HG03571 (cell line): ENCODE results near the gene LARP1B.
"Not testable (repeated sequence)": the region's sequence is repeated elsewhere in the genome, so short reads cannot be mapped to it uniquely, and the experiment has no call there.

Experiments used
- ATAC-seq: cut with Tn5 transposase; IDR thresholded peaks from one replicate; pipeline ENCODE4 v1.9.1; 2021; ENCODE audit not compliant: unreplicated experiment

The LARP1B gene

DNA sequence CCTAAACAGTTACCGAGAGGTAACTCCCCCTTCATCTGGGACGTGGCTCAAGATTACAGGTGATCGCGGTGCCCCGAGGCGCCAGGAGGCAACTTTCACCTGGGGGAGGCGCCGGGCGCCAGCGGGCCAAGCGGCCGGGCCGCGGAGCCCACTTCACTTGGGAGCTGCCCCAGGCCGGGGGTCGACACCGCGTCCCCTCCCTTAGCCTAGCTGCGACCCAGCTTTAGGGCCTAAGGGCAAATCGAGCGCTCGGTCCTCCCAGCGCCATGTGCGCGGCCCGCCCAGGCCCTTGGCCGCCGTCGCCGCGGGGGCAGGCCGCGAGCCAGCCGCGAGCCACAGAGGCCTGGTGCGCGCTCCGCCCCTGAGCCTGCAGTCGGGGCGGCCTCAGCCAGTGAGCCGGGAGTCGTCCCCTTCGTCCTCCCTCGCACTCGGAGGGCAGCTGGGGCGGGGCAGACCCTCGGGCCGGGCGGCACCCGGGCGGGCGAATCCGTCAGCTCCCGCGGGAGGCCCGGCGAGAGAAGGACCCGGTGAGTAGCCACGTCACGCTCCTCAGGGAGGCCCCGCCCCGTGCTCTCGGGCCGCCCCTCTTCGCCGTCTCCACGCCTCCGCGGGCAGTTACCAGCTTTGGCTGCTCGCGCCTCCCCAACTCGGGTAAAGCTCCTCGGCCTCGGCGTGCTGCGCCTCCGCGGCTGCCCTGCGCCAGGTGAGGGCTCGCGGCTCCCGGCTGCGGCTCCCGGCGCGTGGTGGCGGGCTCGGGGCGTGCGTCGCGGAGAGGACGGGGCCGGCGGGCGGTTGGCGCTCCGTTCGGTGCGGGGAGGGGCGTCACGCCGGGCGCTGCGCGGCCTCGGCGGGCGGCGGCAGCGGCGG lies at the start of gene LARP1B:
Gene LARP1B (plus strand): TSS at position 614 of the 867 bp plus-strand sequence. CDS start 13,640 bp downstream, outside the sequence.
- ATAC-seq = peak; percentile 92

DNA sequence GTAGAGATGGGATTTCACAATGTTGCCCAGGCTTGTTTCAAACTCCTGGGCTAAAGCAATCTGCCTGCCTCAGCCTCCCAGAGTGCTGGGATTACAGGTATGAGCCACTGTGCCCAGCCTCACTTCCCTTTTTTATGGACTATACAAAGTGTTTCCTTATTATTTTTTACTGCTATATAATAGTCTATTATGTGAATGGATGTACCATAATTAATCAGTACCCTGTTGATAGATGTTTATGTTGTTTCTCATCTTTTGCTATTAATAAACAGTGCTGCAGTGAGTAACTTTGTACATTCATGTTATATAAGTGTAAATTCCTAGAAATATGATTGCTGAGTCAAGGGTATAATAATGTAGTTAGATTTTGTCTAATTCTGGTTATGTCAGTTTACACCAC lies 35.8 kb upstream of the LARP1B start:
- no peak for ATAC-seq

DNA sequence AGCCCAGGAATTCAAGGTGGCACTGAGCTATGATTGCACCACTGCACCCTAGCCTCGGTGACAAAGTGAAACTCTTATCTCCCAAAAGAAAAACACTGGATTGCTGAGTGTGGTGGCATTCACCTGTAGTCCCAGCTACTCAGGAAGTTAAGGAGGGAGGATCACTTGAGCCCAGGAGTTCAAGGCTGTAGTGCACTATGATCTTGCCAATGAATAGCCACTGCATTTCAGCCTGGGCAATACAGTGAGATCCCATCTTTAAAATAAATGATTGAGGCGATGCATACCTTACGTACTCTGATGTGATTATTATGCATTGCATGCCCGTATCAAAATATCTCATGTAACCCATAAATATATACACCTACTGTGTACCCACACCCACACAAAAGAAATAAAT lies 31.2 kb upstream of the LARP1B start:
- no peak for ATAC-seq

- no peak for ATAC-seq
Measured at GRCh38 chr4:128031756-128032384, 29.2 kb upstream of the LARP1B start.

- no peak for ATAC-seq
Measured at GRCh38 chr4:128039568-128039967, 21.5 kb upstream of the LARP1B start.

DNA sequence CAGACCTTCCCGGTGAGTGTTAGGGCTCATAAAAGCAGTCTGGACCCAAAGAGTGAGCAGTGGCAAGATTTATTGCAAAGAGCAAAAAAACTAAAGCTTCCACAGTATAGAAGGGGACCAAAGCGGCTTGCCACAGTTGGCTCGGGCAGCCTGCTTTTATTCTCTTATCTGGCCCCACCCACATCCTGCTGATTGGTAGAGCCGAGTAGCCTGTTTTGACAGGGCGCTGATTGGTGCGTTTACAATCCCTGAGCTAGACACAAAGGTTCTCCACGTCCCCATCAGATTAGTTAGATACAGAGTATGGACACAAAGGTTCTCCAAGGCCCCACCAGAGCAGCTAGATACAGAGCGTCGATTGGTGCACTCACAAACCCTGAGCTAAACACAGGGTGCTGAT lies 14.1 kb upstream of the LARP1B start:
- not testable (repeated sequence) for ATAC-seq

DNA sequence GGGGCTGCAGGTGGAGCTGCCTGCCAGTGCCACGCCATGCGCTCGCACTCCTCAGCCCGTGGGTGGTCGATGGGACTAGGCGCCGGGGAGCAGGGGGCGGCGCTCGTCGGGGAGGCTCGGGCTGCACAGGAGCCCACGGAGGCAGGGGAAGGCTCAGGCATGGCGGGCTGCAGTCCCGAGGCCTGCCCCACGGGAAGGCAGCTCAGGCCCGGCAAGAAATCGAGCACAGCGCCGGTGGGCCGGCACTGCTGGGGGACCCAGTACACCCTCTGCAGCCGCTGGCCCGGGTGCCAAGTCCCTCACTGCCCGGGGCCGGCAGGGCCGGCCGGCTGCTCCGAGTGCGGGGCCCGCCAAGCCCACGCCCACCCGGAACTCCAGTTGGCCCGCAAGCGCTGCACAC lies 13.6 kb upstream of the LARP1B start:
- ATAC-seq = not testable (repeated sequence)

- ATAC-seq = not testable (repeated sequence)
Measured at GRCh38 chr4:128051229-128051628, 9.9 kb upstream of the LARP1B start.

DNA sequence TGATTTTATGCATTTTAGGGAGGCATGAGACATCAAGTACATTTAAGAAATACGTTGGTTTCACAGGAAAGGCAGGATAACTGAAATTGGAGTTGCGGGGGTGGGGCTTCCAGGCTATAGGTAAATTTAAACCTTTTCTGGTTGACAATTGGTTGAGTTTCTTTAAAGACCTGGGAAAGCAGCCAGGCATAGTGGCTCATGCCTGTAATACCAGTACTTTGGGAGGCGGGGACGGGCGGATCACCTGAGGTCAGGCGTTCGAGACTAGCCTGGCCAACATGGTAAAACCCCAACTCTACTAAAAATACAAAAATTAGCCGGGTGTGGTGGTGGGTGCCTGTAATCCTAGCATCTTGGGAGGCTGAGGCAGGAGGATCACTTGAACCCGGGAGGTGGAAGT lies 6.2 kb upstream of the LARP1B start:
- not testable (repeated sequence) for ATAC-seq

- not testable (repeated sequence) for ATAC-seq
Measured at GRCh38 chr4:128055441-128056206, 5.5 kb upstream of the LARP1B start.

GRCh38 chr4:128056396-128056795 lies 4.7 kb upstream of the LARP1B start:
- ATAC-seq = no peak

- ATAC-seq = no peak
Measured at GRCh38 chr4:128060121-128060698, 902 bp upstream of the LARP1B start.

GRCh38 chr4:128061566-128062536 lies 739 bp downstream of the LARP1B start:
- peak; percentile 27 for ATAC-seq

DNA sequence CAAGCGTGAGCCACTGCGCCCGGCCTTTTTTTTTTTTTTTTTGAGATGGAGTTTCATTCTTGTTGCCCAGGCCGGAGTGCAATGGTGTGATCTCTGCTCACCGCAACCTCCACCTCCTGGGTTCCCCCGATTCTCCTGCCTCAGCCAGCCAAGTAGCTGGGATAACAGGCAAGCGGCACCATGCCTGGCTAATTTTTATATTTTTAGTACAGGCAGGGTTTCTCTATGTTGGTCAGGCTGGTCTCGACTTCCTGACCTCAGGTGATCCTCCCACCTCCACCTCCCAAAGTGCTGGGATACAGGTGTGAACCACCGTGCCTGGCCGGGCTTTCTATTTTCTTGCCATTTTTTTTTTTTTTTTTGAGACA lies 5.3 kb downstream of the LARP1B start:
- not testable (repeated sequence) for ATAC-seq

DNA sequence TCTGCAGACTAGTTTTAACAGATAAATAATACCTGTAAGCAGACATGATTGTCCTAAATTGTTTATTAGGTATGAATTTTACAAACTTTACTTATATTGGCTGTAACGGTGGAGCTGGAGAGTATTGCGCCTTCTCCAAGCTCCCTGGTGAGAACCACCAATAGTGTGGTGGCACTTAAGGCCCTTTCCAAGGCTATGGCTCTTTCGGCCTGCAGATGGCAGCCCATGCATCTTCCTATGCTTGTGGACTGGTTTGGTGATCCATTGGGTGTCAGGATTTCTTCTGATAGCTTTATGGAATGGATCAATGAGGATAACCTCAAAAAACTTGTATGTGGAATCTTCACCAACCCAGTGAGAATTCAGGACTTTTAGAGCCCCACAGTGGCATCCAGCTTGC lies 7.8 kb downstream of the LARP1B start:
- ATAC-seq = no peak

- no peak for ATAC-seq
Measured at GRCh38 chr4:128076464-128076863, 15.4 kb downstream of the LARP1B start.

GRCh38 chr4:128095293-128095692 lies 34.2 kb downstream of the LARP1B start:
- not testable (repeated sequence) for ATAC-seq

DNA sequence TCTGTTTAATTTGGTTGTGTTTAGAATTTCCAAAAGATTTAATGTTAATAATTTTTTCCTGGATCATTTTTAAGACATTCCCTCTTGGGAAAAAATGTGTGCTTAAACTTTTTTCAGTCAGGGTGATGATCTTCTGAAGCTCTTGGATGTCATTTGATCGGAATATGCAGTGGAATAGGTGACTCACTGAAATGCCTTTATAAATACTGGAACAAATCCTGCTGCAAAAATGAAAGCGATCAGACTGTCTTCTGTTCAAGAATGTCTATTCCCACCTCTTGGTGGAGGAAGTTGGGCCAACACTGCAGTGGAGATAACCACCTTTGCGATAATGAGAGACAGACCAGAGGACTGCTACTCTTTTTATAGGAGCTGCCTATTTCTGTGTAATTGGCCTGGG lies 46.7 kb downstream of the LARP1B start:
- no peak for ATAC-seq

GRCh38 chr4:128123036-128123435 lies 61.9 kb downstream of the LARP1B start:
- no peak for ATAC-seq

DNA sequence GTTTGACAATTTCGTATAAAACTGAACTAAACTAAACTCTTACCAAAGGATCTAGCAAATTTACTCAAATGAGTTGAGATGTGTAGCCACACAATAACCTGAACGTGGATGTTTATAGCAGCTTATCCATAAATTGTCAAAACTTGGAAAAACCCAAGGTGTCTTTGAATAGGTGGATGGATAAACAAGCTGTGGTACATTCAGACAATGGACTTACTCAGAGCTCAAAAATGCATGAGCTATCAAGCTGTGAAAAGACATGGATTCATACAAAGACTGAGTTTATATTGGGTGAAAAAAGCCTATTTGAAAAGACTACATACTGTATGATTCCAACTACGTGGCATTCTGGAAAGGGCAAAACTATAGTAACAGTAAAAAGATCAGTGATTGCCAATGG lies 69.5 kb downstream of the LARP1B start:
- ATAC-seq = no peak
